CD4-positive, alpha-beta T cell (primary cell): Measurements from ENCODE around the gene NUSAP1. TPM values are rescaled to one million over a fixed set of nuclear protein-coding genes. Genes with fewer than 3 reads are reported as not detected.

ENCODE experiments used
- ATAC-seq: fragments of 200-7000 bp; cut with Tn5 transposase; one replicate; pipeline ENCODE4 v1.10.0; 2022; ENCODE audit warnings: mild to moderate bottlenecking; ENCODE audit not compliant: poor library complexity
- CTCF ChIA-PET: fragments of 350-600 bp; sonication (Branson Sonifier 250); formaldehyde crosslinking; loops from one replicate; lab custom pipeline; 2021; ENCODE audit warnings: antibody characterized with exemption, inconsistent platforms; lab: Charles Lee
- POLR2A ChIA-PET: fragments of 350-600 bp; sonication (Branson Sonifier 250); formaldehyde crosslinking; loops from one replicate; lab custom pipeline; 2021; ENCODE audit warnings: antibody characterized with exemption, inconsistent platforms; lab: Charles Lee
- DNase-seq, 14 experiments: peaks; one replicate each; pipeline ENCODE4 v3.0.0-alpha.2; 2013 to 2020; ENCODE audit warnings: mixed read lengths in 2 of 14
- H3K27ac ChIP-seq, 2 donors: one replicate each; pipeline versions ENCODE4 v1.5.1 to v1.7.0; 2013; ENCODE audit warnings: low read length in 2 of 2, low read depth in 1 of 2, mild to moderate bottlenecking in 1 of 2
- H3K27me3 ChIP-seq, 2 experiments: 1 replicate in 1 of 2; 2 replicates in 1 of 2; pipeline versions ENCODE4 v1.6.1 to v1.7.0; 2013; ENCODE audit warnings: low read length in 2 of 2, control low read depth in 1 of 2, mild to moderate bottlenecking in 1 of 2, moderate library complexity in 1 of 2; ENCODE audit not compliant: insufficient read depth in 2 of 2, control insufficient read depth in 1 of 2
- H3K36me3 ChIP-seq: one replicate; pipeline ENCODE4 v1.6.1; 2013; ENCODE audit warnings: low read length, control low read depth; ENCODE audit not compliant: insufficient read depth
- H3K4me1 ChIP-seq: one replicate; pipeline ENCODE4 v1.6.1; 2013; ENCODE audit warnings: low read length, control low read depth; ENCODE audit not compliant: insufficient read depth
- H3K4me3 ChIP-seq: one replicate; pipeline ENCODE4 v1.5.1; 2013; ENCODE audit warnings: mild to moderate bottlenecking, low read length, moderate library complexity
- H3K9me3 ChIP-seq, 2 experiments: 1 replicate in 1 of 2; 2 replicates in 1 of 2; pipeline versions ENCODE4 v1.6.1 to v1.7.0; 2013; ENCODE audit warnings: low read length in 2 of 2, mild to moderate bottlenecking in 2 of 2, control low read depth in 1 of 2, moderate library complexity in 1 of 2; ENCODE audit not compliant: control insufficient read depth in 1 of 2, insufficient read depth in 1 of 2
- H3K27ac Mint-ChIP-seq: one replicate; pipeline ENCODE4 v1.8.0; 2020; ENCODE audit warnings: mixed read lengths
- H3K27me3 Mint-ChIP-seq: one replicate; pipeline ENCODE4 v1.8.0; 2021; ENCODE audit warnings: mixed read lengths
- H3K36me3 Mint-ChIP-seq: one replicate; pipeline ENCODE4 v1.8.0; 2021; ENCODE audit warnings: low read depth, mixed read lengths
- H3K4me1 Mint-ChIP-seq: one replicate; pipeline ENCODE4 v1.8.0; 2021; ENCODE audit warnings: low read depth, mixed read lengths
- H3K4me3 Mint-ChIP-seq: one replicate; pipeline ENCODE4 v1.8.0; 2020; ENCODE audit warnings: mild to moderate bottlenecking, mixed read lengths
- H3K9me3 Mint-ChIP-seq: one replicate; pipeline ENCODE4 v1.8.0; 2020; ENCODE audit warnings: mixed read lengths
- CTCF ChIP-seq: fragments of 200-600 bp; IDR thresholded peaks from one replicate; pipeline ENCODE4 v1.8.0; 2022; ENCODE audit warnings: antibody characterized with exemption, mild to moderate bottlenecking
- intact Hi-C, 2 experiments: fragments of 100-400 bp; cut with DNase I in 1 of 2; cut with micrococcal nuclease in 1 of 2; formaldehyde crosslinking; loops; one replicate each; pipeline versions ENCODE4 v1.15.1 to v1.9.0; 2023 to 2025; cut with DNase I, micrococcal nuclease
- total RNA-seq, 174 experiments: library from RNA in 2 of 174; stranded (reverse) in 2 of 174; gene quantifications; one replicate each; pipeline ENCODE4 v1.2.3 and lab custom pipeline; 2021 to 2026

NUSAP1 gene
- total RNA-seq, 2 experiments from 2014 or later: 2.2 to 2.3 TPM

GRCh38 chr15:41286665-41287333, 45.9 kb upstream of the NUSAP1 start:
- Histone ChIP-seq H3K9me3 (no peaks in the 10 kb centered on the region), H3K4me3 (no peak overlapping the region), H3K27ac (no peak overlapping the region), H3K27me3 (no peaks in the 10 kb centered on the region), H3K36me3 (peaks cover 41% of the 10 kb centered on the region), H3K4me1 (peaks cover 29% of the 10 kb centered on the region)
- H3K27ac Mint-ChIP-seq: peak overlapping the region; percentile 6
- DNase-seq: peak in 2 of 14 experiments; percentile 15 to 32
- ChIA-PET CTCF (no interaction called here), POLR2A (interaction anchor here (0.7 to 1.7 kb wide), 2 partner anchors 56 to 650 kb away, joined by 3 to 5 read pairs; partner anchors contain the start of genes CHP1 and EXD1)
- H3K4me3 Mint-ChIP-seq: peak overlapping the region; percentile 63
- no peaks in the 10 kb centered on the region for H3K27me3 Mint-ChIP-seq
- H3K9me3 Mint-ChIP-seq: no peaks in the 10 kb centered on the region
- peaks cover 67% of the 10 kb centered on the region for H3K36me3 Mint-ChIP-seq
- peaks cover 51% of the 10 kb centered on the region for H3K4me1 Mint-ChIP-seq
- TF ChIP-seq CTCF: no peak
- ATAC-seq: no peak
- intact Hi-C loops: loop anchor here in 1 of 2 experiments (10.0 kb wide), 1 partner anchor 532 kb away; the partner anchor contains the start of gene RMDN3

- H3K4me1 Mint-ChIP-seq: peaks cover 42% of the 10 kb centered on the region
- ATAC-seq: no peak
- H3K36me3 Mint-ChIP-seq: peaks cover 66% of the 10 kb centered on the region
- no peak for DNase-seq
- no peaks in the 10 kb centered on the region for H3K9me3 Mint-ChIP-seq
- peak overlapping the region; percentile 17 for H3K4me3 Mint-ChIP-seq
- H3K4me3 ChIP-seq: no peak overlapping the region
- no peaks in the 10 kb centered on the region for H3K27me3 ChIP-seq
- H3K4me1 ChIP-seq: peaks cover 22% of the 10 kb centered on the region
- H3K36me3 ChIP-seq: peaks cover 46% of the 10 kb centered on the region
- POLR2A ChIA-PET: interaction anchor here (0.7 kb wide), 1 partner anchor 380 kb away, joined by 3 read pairs; no protein-coding TSS in a partner anchor
- H3K27me3 Mint-ChIP-seq: no peaks in the 10 kb centered on the region
- CTCF ChIA-PET: no interaction called here
- no peak overlapping the region for H3K27ac ChIP-seq
- no peaks in the 10 kb centered on the region for H3K9me3 ChIP-seq
- intact Hi-C loops: loop anchor here in 1 of 2 experiments (10.0 kb wide), 1 partner anchor 534 kb away; the partner anchor contains the start of gene RMDN3
- H3K27ac Mint-ChIP-seq: peak overlapping the region; percentile 45
- TF ChIP-seq CTCF: no peak
Measured at GRCh38 chr15:41288464-41288863, 44.2 kb upstream of the NUSAP1 start.

GRCh38 chr15:41289953-41290352, 42.7 kb upstream of the NUSAP1 start:
- Mint-ChIP-seq H3K4me1 (peaks cover 42% of the 10 kb centered on the region), H3K36me3 (peaks cover 63% of the 10 kb centered on the region)
- intact Hi-C loops: loop anchor here in 1 of 2 experiments (10.0 kb wide), 1 partner anchor 535 kb away; the partner anchor contains the start of gene RMDN3

More at GRCh38 chr15:41289953-41290352, 42.7 kb upstream of the NUSAP1 start:
- no peaks in the 10 kb centered on the region for H3K27me3 ChIP-seq
- H3K36me3 ChIP-seq: peaks cover 56% of the 10 kb centered on the region
- no peak for TF ChIP-seq CTCF
- Mint-ChIP-seq H3K27me3 (no peaks in the 10 kb centered on the region), H3K9me3 (no peaks in the 10 kb centered on the region), H3K27ac (no peak overlapping the region), H3K4me3 (no peak overlapping the region)
- peaks cover 22% of the 10 kb centered on the region for H3K4me1 ChIP-seq
- ATAC-seq (no peak), DNase-seq (no peak)
- H3K4me3 ChIP-seq: no peak overlapping the region
- H3K27ac ChIP-seq: no peak overlapping the region
- H3K9me3 ChIP-seq: no peaks in the 10 kb centered on the region
- ChIA-PET POLR2A (interaction anchor here (0.7 kb wide), 1 partner anchor 102 kb away, joined by 3 read pairs; no protein-coding TSS in a partner anchor), CTCF (no interaction called here)
